Measurements from ENCODE around the gene NUDT4B. TPM values are rescaled to one million over a fixed set of nuclear protein-coding genes. Genes with fewer than 3 reads are reported as not detected.
"Not testable (repeated sequence)": the region's sequence is repeated elsewhere in the genome, so short reads cannot be mapped to it uniquely, and the experiment has no call there.

Gene NUDT4B
- polyA plus RNA-seq, 3 donors from 2014 or later, result 1.8 to 6.5 (median 4.9) TPM

DNA sequence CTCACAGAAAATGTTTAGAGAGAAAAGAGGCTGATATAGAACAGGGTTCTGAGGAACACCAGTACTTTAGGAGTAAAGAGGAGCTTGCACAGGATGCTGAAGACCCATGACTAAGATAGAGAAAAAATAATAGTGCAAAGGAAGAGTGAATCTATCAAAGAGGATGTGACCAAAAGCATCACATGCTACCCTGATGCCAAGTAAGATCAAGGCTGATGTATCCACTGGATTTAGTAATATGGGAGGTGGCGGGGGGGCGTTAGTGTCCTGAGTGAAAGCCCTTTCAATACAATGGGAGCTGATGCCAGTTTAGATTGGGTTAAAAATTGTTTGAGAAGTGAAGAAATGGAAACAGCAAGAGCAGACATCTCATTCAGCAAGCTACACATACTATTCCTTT, 11.2 kb downstream of the NUDT4B start:
- not testable (repeated sequence) for H3K36me3 Mint-ChIP-seq; H3K4me1 Mint-ChIP-seq; H3K27me3 Mint-ChIP-seq (ENCODE audit: low read depth in 3 of 3); H3K9me3 Mint-ChIP-seq; DNase-seq; H3K4me3 Mint-ChIP-seq; H3K27ac Mint-ChIP-seq

GRCh38 chr1:148760206-148760605, 11.6 kb downstream of the NUDT4B start:
- not testable (repeated sequence) for H3K4me1 Mint-ChIP-seq; DNase-seq; H3K27me3 Mint-ChIP-seq (ENCODE audit: low read depth in 3 of 3); H3K27ac Mint-ChIP-seq; H3K36me3 Mint-ChIP-seq; H3K4me3 Mint-ChIP-seq; H3K9me3 Mint-ChIP-seq

DNA sequence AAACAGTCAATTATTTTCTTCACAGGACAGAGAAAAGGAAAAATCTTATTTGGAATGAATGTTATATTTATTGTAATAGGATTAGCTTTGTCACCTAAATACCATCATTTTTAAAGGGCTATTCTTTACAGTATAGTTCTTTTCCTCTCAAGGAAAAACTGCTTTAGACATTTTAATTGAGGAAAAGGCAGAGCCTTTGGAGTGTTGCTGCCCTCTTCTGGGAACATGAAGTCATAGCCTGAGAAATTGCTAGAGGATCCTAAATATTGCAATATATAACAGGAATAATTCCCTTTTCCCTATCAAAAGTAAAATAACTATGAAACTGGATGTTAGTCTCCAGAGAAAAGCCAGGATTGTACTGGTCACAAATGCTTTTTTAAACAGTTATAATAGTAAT, 12.8 kb downstream of the NUDT4B start:
- H3K9me3 Mint-ChIP-seq; H3K36me3 Mint-ChIP-seq; DNase-seq; H3K27me3 Mint-ChIP-seq (ENCODE audit: low read depth in 3 of 3); H3K4me3 Mint-ChIP-seq; H3K4me1 Mint-ChIP-seq; H3K27ac Mint-ChIP-seq: not testable (repeated sequence)

DNA sequence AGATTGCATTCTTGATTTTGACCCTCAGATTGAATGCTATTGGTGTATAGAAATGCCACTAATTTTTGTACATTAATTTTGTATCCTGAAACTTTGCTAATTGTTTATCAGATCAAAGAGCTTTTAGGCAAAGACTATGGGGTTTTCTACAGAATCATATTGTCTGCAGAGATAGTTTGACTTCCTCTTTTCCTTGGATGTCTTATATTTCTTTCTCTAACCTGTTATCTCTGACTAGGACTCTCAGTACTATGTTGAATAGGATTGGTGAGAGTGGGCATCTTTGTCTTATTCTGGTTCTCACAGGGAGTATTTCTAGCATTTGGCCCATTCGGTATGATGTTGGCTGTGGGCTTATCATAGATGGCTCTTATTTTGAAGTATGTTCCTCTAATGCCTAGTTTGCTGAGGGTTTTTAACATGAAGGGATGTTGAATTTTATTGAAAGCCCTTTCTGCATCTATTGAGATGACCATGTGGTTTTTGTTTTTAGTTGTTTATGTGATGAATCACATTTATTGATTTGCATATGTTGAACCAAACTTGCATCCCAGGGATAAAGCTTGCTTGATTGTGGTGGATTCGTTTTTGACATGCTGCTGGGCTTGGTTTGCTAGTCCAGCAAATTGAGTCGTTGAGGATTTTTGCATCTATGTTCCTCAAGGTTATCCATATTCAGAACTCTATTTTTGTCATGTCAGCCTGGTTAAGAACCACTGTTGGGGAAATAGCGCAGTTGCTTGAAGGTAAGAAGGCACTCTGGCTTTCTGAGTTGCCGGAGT, 16.9 kb downstream of the NUDT4B start:
- H3K4me3 Mint-ChIP-seq; H3K27me3 Mint-ChIP-seq (ENCODE audit: low read depth in 3 of 3); H3K27ac Mint-ChIP-seq; H3K4me1 Mint-ChIP-seq; H3K9me3 Mint-ChIP-seq; DNase-seq; H3K36me3 Mint-ChIP-seq: not testable (repeated sequence)

GRCh38 chr1:148768541-148768940, 20.0 kb downstream of the NUDT4B start:
- H3K4me1 Mint-ChIP-seq; H3K4me3 Mint-ChIP-seq; DNase-seq; H3K27me3 Mint-ChIP-seq (ENCODE audit: low read depth in 3 of 3); H3K9me3 Mint-ChIP-seq; H3K27ac Mint-ChIP-seq; H3K36me3 Mint-ChIP-seq: not testable (repeated sequence)

DNA sequence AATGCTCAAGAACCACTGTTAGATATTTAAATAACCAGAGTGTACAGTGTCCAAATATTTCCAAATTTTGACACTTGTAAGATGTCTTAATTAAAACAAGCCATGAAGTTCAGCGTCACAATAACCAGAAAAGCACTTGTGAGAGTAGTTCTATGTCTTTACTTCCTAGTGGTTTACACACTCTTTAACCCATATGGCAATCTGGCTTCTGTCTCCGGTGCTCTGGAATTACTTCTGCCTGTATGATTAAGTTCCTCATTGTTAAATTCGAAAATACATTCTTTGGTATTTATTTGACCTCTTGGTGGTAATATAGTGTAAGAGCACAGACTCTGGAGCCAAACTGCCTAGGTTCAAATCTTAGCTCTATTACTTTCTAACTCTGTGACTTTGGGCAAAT, 20.9 kb downstream of the NUDT4B start:
- not testable (repeated sequence) for H3K9me3 Mint-ChIP-seq; DNase-seq; H3K36me3 Mint-ChIP-seq; H3K4me3 Mint-ChIP-seq; H3K27me3 Mint-ChIP-seq (ENCODE audit: low read depth in 3 of 3); H3K27ac Mint-ChIP-seq; H3K4me1 Mint-ChIP-seq

DNA sequence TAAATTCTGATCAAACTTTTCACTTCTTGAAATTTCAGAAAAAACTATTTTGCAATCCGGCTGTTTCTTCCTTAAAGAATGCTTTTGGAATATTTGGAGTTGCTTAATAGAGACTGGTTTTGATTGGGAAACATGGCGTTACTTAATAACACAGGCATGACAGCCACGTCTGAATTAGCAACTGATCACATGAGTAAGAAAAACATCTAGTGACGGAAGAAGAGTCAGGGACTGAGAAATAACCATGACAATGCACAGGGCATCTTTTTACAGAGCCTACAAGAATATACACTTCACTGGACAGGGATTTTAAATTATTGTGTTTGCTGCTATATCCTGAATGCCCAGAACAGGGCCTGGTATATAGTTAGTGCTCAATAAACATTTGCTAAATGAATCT, 25.1 kb downstream of the NUDT4B start:
- not testable (repeated sequence) for H3K27ac Mint-ChIP-seq

DNA sequence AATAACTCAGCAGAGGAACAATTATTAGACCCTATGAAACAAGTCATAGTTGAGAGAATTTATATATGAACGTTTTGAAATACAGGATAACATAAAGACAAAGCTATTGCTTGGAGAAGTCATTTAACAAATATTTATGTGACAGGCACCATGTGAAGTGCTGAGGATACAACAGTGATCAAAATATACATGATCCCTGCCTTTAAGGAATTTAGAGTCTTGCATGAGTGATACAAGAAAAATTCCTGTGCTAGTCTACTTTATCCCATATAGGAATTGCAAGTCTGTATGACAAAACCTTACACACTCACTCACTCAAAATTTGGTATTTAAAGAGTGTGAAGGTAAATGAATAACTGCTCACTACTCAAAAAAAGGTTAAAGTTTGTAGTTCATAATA, 25.5 kb downstream of the NUDT4B start:
- H3K36me3 Mint-ChIP-seq; H3K4me3 Mint-ChIP-seq; H3K27ac Mint-ChIP-seq; H3K4me1 Mint-ChIP-seq; H3K9me3 Mint-ChIP-seq; DNase-seq; H3K27me3 Mint-ChIP-seq (ENCODE audit: low read depth in 3 of 3): not testable (repeated sequence)

More for the DNA sequence above, 25.1 kb downstream of the NUDT4B start:
- DNase-seq; H3K9me3 Mint-ChIP-seq; H3K4me3 Mint-ChIP-seq; H3K4me1 Mint-ChIP-seq; H3K36me3 Mint-ChIP-seq; H3K27me3 Mint-ChIP-seq (ENCODE audit: low read depth in 3 of 3): not testable (repeated sequence)

DNA sequence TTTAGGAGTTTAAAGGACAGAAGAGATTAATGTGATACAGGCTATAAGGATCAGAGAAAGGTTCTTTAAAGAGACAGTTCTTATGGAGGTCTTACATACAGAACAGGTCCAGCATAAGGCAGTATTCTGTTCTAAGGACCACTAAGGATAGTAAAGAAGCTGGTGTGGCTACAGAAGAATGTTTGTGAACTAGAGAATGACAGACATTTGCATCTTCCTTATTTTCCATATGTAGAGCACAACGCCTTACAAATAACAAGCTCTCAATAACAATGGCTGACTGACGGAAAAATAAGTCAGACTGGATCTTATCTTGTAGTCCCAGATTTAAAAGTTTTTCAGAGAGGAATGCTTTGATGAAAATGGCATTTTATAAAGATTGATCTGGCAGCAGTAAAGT, 26.7 kb downstream of the NUDT4B start:
- not testable (repeated sequence) for H3K4me3 Mint-ChIP-seq; H3K27ac Mint-ChIP-seq; H3K9me3 Mint-ChIP-seq; H3K4me1 Mint-ChIP-seq; H3K27me3 Mint-ChIP-seq (ENCODE audit: low read depth in 3 of 3); H3K36me3 Mint-ChIP-seq; DNase-seq

DNA sequence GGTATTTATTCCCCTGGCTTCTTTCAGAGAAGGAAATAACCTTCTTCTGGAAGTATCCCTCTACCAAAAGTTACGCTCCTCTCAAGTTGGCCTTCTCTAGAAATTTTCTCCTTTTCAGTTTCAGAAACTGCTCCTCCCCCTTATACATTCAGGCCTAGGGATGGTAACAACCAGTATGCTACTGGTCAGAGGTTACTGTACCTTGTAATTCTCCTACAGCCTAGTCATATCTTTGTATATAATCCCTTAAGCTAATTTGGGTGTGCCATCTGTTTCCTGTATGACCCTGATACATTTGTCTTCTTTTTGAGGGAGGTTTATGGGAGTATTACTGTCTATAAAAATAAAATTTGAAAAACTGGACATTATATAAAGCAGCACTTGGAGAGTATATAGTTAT, 29.1 kb downstream of the NUDT4B start:
- H3K9me3 Mint-ChIP-seq; DNase-seq; H3K4me3 Mint-ChIP-seq; H3K36me3 Mint-ChIP-seq; H3K27me3 Mint-ChIP-seq (ENCODE audit: low read depth in 3 of 3); H3K4me1 Mint-ChIP-seq; H3K27ac Mint-ChIP-seq: not testable (repeated sequence)

DNA sequence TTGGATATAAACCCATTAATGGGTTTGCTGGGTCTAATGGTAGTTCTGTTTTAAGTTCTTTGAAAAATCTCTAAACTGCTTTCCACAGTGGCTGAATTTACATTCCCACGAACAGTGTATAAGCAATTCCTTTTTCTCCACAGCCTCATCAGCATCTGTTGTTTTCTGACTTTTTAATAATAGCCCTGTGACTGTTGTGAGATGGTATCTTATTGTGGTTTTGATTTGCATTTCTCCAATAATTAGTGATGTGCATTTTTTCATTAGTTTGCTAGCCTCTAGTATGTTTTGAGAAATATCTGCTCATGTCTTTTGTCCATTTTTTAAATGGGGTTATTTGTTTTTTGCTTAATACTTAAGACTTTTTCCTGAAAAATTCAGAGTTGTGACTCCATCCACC, 31.8 kb downstream of the NUDT4B start:
- H3K27me3 Mint-ChIP-seq (ENCODE audit: low read depth in 3 of 3); H3K4me1 Mint-ChIP-seq; H3K27ac Mint-ChIP-seq; H3K36me3 Mint-ChIP-seq; DNase-seq; H3K9me3 Mint-ChIP-seq; H3K4me3 Mint-ChIP-seq: not testable (repeated sequence)

- not testable (repeated sequence) for H3K9me3 Mint-ChIP-seq; H3K27me3 Mint-ChIP-seq (ENCODE audit: low read depth in 3 of 3); DNase-seq; H3K4me1 Mint-ChIP-seq; H3K27ac Mint-ChIP-seq; H3K4me3 Mint-ChIP-seq; H3K36me3 Mint-ChIP-seq
These were observed 43.0 kb downstream of the NUDT4B start for GRCh38 chr1:148791543-148792099.

DNA sequence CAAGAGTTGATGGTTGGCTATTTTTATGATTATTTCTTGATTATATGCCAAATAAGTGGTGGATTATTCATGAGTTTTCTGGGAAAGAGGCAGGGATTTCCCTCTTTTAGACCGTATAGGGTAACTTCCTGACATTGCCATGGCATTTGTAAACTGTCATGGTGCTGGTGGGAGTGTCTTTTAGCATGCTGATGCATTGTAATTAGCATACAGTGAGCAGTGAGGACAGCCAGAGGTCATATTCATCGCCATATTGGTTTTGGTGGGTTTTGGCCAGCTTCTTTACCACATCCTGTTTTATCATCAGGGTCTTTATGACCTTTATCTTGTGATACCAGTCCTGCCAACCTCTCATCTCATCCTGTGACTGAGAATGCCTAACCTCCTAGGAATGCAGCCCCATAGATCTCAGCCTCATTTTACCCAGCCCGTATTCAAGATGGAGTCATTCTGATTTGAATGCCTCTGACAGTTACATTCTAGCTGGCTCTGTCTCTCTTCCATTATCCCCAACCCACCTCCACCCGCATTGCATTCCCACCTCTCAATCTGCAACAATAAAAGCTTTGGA, 45.3 kb downstream of the NUDT4B start:
- H3K27me3 Mint-ChIP-seq (ENCODE audit: low read depth in 3 of 3); H3K9me3 Mint-ChIP-seq; DNase-seq; H3K36me3 Mint-ChIP-seq; H3K27ac Mint-ChIP-seq; H3K4me1 Mint-ChIP-seq; H3K4me3 Mint-ChIP-seq: not testable (repeated sequence)
